ENCODE measurements around the gene IFFO2.

Gene IFFO2

GRCh38 chr1:18954270-18955071 is 2.0 kb downstream of the IFFO2 start:
- intact Hi-C loops (cut with DNase I; ENCODE audit: low total_unique reads): loop anchor here (5.0 kb wide), 1 partner anchor 42 kb away; no protein-coding TSS in a partner anchor
- H3K36me3 ChIP-seq: no peaks in the 10 kb centered on the region
- no peak for DNase-seq
- peak overlapping the region; percentile 94 to 98 for H3K27ac ChIP-seq
- H3K27me3 ChIP-seq: no peaks in the 10 kb centered on the region
- peak overlapping the region; percentile 71 to 81 for H3K4me3 ChIP-seq
- H3K9me3 ChIP-seq: no peaks in the 10 kb centered on the region
- H3K4me1 ChIP-seq: peaks cover 0 to 61% (median 50%) of the 10 kb centered on the region in 4 donors
- no peak for TF ChIP-seq CTCF (IDR thresholded peaks at IDR 0.05)

- DNase-seq: no peak
- Histone ChIP-seq H3K4me3 (peak overlapping the region; percentile 71 to 81), H3K4me1 (peaks cover 0 to 68% (median 57%) of the 10 kb centered on the region in 4 donors), H3K27me3 (no peaks in the 10 kb centered on the region), H3K36me3 (no peaks in the 10 kb centered on the region), H3K27ac (peak overlapping the region; percentile 94 to 98), H3K9me3 (no peaks in the 10 kb centered on the region)
- intact Hi-C loops (cut with DNase I; ENCODE audit: low total_unique reads): loop anchor here (5.0 kb wide), 1 partner anchor 41 kb away; no protein-coding TSS in a partner anchor
- TF ChIP-seq CTCF (IDR thresholded peaks at IDR 0.05): no peak
These were observed 2.7 kb downstream of the IFFO2 start for GRCh38 chr1:18953731-18954231.

- H3K27me3 ChIP-seq: no peaks in the 10 kb centered on the region
- TF ChIP-seq CTCF (IDR thresholded peaks at IDR 0.05): no peak
- intact Hi-C loops (cut with DNase I; ENCODE audit: low total_unique reads): loop anchor here (2.0 to 5.0 kb wide), 2 partner anchors 27 to 40 kb away; no protein-coding TSS in a partner anchor
- H3K36me3 ChIP-seq: no peaks in the 10 kb centered on the region
- DNase-seq: no peak
- H3K4me3 ChIP-seq: peak overlapping the region in 1 of 2 donors; percentile 51
- H3K4me1 ChIP-seq: peaks cover 0 to 80% (median 70%) of the 10 kb centered on the region in 4 donors
- H3K9me3 ChIP-seq: no peaks in the 10 kb centered on the region
- peak overlapping the region; percentile 94 to 98 for H3K27ac ChIP-seq
These were observed 4.6 kb downstream of the IFFO2 start for GRCh38 chr1:18951818-18952391.

- intact Hi-C loops (cut with DNase I; ENCODE audit: low total_unique reads): loop anchor here (2.0 to 5.0 kb wide), 2 partner anchors 27 to 39 kb away; no protein-coding TSS in a partner anchor
- H3K36me3 ChIP-seq: no peaks in the 10 kb centered on the region
- no peaks in the 10 kb centered on the region for H3K9me3 ChIP-seq
- TF ChIP-seq CTCF (IDR thresholded peaks at IDR 0.05): no peak
- peaks cover 0 to 84% (median 72%) of the 10 kb centered on the region in 4 donors for H3K4me1 ChIP-seq
- H3K4me3 ChIP-seq: peak overlapping the region; percentile 46 to 51
- no peaks in the 10 kb centered on the region for H3K27me3 ChIP-seq
- no peak for DNase-seq
- peak overlapping the region; percentile 94 to 98 for H3K27ac ChIP-seq
These were observed 5.1 kb downstream of the IFFO2 start for GRCh38 chr1:18951416-18951815.

- H3K4me1 ChIP-seq: peaks cover 0 to 93% (median 79%) of the 10 kb centered on the region in 4 donors
- H3K27ac ChIP-seq: peak overlapping the region; percentile 94 to 98
- intact Hi-C loops (cut with DNase I; ENCODE audit: low total_unique reads): loop anchor here (2.0 to 5.0 kb wide), 2 partner anchors 26 to 38 kb away; no protein-coding TSS in a partner anchor
- no peak for TF ChIP-seq CTCF (IDR thresholded peaks at IDR 0.05)
- H3K4me3 ChIP-seq: peak overlapping the region; percentile 46 to 51
- H3K9me3 ChIP-seq: no peaks in the 10 kb centered on the region
- no peaks in the 10 kb centered on the region for H3K27me3 ChIP-seq
- peak; percentile 73 to 92 for DNase-seq
- H3K36me3 ChIP-seq: no peaks in the 10 kb centered on the region
These were observed 6.0 kb downstream of the IFFO2 start for GRCh38 chr1:18950401-18951026.
